GM18868 (cell line): ENCODE results near the gene BRWD1.
A peak's percentile ranks its signal among the peaks of the same experiment; 100 is the strongest.

Source experiments
- ATAC-seq: cut with Tn5 transposase; IDR thresholded peaks from one replicate; pipeline ENCODE4 v1.9.1; 2021; ENCODE audit warnings: mild to moderate bottlenecking, moderate library complexity; ENCODE audit not compliant: unreplicated experiment

Gene BRWD1

DNA sequence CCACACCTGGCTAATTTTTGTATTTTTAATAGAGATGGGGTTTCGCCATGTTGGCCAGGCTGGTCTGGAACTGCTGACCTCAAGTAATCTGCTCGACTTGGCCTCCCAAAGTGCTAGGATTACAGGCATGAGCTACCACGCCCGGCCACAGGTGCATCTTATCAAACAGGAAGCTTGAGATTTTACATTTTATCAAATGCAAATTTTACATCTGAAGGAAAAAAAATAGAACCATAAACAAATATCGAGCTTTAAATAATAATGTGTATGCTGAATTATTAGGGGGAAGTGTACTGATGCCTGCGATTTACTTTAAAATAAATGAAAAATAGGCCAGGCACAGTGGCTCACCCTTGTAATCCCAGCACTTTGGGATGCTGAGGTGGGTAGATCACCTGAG is 16.6 kb upstream of the BRWD1 start:
- ATAC-seq = no peak

GRCh38 chr21:39327727-39328126 is 14.3 kb upstream of the BRWD1 start:
- no peak for ATAC-seq

DNA sequence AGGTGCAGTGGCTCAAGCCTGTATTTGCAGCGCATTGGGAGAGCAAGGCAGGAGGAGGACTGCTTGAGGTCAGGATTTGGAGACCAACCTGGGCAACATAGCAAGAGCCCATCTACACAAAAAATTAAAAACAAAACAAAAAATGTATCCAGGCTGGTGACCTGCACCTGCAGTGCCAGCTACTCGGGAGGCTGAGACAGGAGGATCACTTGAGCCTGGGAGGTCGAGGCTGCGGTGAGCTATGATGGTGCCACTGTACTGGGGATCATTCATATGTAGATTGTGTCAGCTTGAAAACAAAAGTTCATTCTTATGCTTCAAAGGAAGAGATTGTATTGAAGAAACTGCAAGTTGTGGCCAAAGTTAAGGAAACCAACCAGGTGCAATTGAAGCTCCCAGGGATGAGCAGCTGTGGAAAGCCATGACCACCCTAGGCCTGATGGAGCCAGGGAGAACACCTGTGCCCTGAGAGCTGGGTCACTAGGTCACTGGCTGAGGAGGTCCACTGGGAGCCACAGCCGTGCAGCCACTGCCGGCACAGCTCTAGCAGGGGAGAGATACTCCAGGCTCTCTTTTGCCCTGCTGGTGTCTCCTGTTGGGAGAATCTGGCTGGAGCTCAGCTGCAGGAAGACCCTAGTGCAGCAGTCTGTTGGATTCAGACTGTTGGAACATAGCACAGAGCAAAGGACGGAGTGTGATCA is 13.3 kb upstream of the BRWD1 start:
- ATAC-seq = no peak

- no peak for ATAC-seq
Observed at GRCh38 chr21:39325458-39325857, 12.0 kb upstream of the BRWD1 start.

GRCh38 chr21:39321424-39321823 is 8.0 kb upstream of the BRWD1 start:
- ATAC-seq = no peak

GRCh38 chr21:39319814-39320332 is 6.4 kb upstream of the BRWD1 start:
- ATAC-seq = no peak

DNA sequence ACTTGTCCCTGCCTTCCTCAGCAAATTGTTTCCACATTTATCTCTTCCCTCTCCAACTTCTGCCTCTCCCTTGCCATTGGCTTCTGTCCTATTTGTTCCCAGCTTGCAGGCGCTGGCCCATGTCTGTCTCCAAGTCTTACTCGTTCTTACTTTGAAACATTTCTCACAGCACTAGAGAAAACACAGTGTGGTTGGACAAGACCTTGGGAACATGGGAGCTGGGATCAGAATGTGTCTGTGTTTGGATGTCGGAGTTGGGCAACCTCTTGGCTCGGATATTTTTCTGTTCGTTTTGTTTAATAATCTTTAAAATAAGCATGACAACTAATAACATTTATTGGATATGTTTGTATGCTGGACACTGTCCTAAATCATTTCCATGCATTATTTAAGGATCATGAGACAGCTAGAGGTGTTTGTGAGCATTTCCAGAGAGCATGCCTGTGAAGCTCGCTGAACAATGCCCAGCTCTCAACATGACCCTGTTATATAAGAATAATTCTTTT is 5.9 kb upstream of the BRWD1 start:
- ATAC-seq = no peak

DNA sequence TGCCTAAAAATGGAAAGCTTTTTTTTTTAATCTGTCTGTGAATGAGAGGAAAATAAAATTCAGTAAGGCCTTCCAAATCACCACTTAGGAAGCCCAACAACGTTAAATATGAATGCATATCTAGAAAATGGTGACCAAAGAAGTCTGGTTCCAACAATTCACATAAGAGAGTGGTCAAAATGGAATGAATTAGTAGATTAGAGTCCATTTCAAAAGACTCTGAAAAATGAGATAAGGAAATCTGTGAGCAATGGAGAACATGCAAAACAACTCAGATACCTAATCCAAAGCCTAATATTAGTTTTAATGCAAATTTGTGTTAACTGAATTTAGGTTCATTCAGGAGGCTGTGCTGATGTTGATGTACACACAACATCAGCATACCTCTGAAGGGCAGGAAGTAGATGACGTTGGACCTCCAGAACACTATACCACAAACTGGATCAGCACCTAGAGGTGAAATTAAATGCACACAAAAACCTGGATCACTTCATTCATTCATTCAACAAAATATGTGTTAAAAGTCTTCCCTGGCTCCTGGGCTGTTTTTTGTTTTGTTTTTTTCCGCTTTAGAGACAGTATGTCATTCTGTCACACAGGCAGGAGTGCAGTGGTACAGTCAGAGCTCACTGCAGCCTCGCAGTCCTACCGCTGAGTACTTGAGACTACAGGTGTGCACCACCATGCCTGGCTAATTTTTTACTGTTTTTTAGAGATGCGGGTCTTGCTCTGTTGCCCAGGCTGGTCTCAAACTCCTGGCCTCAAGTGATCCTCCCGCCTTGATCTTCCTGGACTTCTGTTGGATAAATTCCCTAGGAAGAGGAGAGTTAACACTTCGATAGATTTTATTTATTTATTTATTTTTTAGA is 4.9 kb upstream of the BRWD1 start:
- no peak for ATAC-seq

DNA sequence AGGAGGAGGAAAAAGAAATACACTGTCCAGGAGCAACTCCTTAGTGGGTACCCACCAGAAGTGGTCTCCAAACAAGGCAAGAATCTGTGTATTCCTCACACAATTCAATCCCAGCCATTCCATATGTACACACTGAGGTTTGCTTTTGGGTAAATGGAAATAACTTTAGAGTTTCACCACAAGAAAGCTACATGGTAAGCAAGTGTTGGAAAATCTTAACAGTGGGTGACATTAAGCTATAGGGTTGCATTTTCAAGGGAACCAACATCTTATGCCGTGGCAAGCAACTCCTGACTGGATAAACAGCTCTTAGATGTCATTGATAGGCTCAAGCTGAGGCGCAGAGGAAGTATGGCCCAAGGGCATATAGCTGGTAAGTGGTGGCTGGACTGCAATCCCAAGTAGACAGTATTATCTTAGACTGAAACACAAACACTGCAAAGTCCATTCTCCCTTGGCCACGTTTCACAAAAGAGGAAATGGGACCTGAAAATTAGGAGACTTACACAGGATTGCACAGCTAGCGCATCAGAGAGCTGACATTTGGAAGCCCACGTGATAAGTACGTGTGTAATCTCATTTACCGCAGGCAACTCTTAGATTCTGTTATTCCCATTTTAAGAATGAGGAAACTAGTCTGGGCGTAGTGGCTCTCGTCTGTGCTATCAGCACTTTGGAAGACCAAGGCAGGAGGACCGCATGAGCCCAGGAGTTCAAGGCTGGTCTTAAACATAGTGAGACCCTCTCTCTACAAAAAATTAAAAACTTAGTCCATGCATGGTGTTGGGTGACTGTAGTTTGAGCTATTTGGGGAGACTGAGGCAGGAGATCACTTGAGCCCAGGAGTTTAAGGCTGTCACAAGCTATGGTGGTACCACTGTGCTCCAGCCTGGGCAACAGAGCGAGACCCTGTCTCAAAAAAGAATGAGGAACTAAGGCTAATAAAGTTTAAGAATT is 4.0 kb upstream of the BRWD1 start:
- ATAC-seq = no peak

DNA sequence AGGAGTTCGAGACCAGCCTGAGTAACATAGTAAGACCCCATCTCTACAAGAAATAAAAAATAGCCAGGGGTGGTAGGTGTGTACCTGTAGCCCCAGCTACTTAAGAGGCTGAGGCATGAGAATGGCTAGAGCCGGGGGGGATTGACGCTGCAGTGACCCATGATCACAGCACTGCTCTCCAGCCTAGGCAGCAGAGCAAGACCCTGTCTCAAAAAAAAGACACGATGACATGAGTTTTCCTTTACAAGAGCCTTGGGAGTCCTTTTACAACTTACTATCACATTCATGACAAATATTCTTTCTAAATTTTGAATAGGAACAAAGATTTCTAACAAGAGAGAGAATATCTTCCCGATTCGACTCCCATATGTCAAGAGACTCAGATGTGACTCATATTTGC is 3.3 kb upstream of the BRWD1 start:
- no peak for ATAC-seq

GRCh38 chr21:39315603-39316445 is 2.4 kb upstream of the BRWD1 start:
- no peak for ATAC-seq

GRCh38 chr21:39314143-39315027 is 953 bp upstream of the BRWD1 start:
- ATAC-seq = peak; percentile 27

DNA sequence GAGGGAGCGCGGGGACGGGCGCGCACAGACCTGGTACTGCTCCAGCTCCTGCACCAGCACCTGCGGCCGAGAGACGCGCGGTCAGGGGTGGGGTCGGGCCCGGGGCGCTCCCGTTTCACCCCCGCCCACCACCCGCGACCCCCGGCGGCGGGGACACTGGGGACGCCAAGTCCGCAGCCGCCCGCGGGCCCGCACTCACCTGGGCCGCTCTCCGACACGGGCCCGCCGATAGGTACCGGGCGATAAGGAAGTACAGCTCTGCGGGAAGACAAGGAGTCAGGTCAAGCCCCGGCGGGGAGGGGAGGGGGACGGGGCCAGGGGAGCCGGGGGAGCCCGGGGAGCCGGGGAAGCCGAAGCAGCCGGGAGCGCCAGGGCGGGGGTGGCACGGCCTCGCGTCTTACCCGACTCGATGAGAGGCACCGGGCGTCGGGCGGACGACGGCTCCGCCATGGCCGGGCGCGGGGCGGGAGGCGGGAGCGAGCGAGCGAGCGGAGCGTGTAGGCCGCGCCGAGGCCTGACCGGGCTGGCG is 326 bp downstream of the BRWD1 start:
- ATAC-seq = no peak

DNA sequence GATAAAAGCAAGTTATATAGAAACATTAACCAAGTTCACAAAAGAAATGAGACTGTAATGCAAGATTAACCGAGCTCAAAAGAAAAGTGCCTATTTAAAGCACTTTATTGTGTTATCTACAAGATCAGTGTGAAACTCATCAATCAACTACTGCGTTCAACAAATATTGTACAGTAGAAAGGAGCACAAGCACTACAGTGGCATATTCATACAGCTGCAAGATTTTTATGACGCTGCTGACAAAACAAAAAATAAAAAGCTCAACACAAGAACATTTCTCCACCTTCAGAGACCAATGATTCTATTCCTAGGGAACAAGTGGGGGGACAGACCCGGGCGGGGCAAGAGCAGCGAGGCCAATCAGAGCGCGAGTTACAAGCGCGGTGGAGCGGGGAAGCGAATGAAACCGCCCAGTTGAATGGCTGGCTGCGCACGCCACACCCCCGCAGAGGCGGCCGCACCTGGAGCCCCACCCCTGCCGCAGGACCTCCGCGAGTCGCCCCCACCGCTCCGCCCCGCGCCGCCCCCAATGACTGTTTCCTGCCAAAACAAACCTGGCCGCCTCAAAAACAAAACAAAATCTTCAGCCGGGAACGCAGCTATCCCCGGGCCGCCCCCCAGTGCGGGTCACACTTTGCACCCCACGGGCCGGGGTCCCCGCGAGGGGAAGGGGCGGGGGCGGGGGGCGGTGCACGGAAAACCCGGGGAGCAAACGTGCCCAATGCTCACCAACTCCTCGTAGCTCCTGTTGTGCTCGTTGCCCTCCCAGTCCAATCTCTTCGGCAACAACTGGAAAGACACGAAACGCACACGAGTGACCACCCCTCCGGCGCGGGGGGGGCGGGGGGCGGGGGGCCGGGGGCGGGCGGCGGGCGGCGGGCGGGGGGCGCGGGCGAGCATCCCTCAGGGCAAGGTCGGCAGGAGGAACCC is 1.1 kb downstream of the BRWD1 start:
- ATAC-seq = peak; percentile 76

DNA sequence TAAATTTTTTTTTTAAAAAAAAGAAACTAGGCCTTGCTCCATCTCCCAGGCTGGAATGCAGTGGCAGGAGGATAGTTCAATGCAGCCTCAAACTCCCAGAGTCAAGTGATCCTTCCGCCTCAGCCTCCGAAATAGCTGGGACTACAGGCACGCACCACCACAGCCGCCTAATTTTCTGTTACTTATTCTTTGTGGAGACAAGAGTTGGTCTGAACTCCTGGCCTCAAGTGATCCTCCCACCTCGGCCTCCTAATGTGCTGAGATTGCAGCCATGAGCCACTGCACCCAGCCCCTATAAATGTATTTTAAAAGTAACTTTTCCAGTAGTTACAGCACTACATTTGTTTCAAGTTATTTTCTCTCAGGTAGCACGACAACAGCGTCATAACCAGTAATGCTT is 2.3 kb downstream of the BRWD1 start:
- ATAC-seq = no peak

GRCh38 chr21:39307466-39307865 is 6.0 kb downstream of the BRWD1 start:
- no peak for ATAC-seq

DNA sequence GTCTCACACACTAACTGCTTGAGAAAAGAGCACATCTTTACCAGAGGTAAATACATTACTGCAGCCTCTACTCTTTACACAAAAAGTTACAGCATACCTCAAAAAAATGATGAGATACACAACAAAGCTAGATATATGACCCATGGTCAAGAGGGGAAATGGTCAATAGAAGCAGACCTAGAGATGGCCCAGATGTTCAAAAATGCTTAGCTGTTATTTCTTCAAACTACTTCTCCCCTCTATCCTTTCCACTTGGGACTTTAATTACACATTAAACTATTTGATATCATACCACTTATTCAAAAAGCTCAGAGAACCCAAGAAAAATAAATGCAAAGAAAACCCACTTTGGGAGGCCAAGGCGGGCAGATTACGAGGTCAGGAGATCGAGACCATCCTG is 12.8 kb downstream of the BRWD1 start:
- no peak for ATAC-seq

- no peak for ATAC-seq
Observed at GRCh38 chr21:39296891-39297290, 16.5 kb downstream of the BRWD1 start.
